HEK293 (cell line): ENCODE measurements around the gene CNTFR.

ENCODE experiments used
- CTCF ChIA-PET: fragments of 350-600 bp; formaldehyde crosslinking; extraction: SDS; loops from one replicate; lab custom pipeline; 2021; ENCODE audit warnings: antibody characterized with exemption; lab: Yijun Ruan, JAX
- POLR2A ChIA-PET: fragments of 300-600 bp; formaldehyde crosslinking; extraction: SDS; loops from one replicate; lab custom pipeline; 2020; ENCODE audit warnings: antibody characterized with exemption, inconsistent platforms; lab: Yijun Ruan, JAX
- H3K27ac ChIP-seq: fragments of 200-500 bp; sonication (Bioruptor generic); 2 replicates; pipeline ENCODE4 v1.5.1; 2014; ENCODE audit warnings: low read depth, low read length, control low read depth, inconsistent platforms; ENCODE audit errors: extremely low read depth
- H3K36me3 ChIP-seq, 2 experiments: fragments of 200-500 bp in 1 of 2; sonication (Bioruptor generic) in 1 of 2; 1 replicate in 1 of 2; 2 replicates in 1 of 2; pipeline ENCODE4 v1.5.1; 2014 to 2017; ENCODE audit warnings: inconsistent platforms in 2 of 2, low read length in 2 of 2; ENCODE audit not compliant: control insufficient read depth in 2 of 2, insufficient read depth in 1 of 2
- H3K4me1 ChIP-seq: fragments of 200-500 bp; sonication (Bioruptor generic); 2 replicates; pipeline ENCODE4 v1.5.1; 2014; ENCODE audit warnings: mild to moderate bottlenecking, low read length, inconsistent platforms; ENCODE audit not compliant: control insufficient read depth, insufficient read depth
- H3K4me3 ChIP-seq: 2 replicates; pipeline ENCODE4 v1.5.1; 2011; ENCODE audit warnings: low read depth, mild to moderate bottlenecking, control low read depth, low read length, moderate library complexity
- H3K9me3 ChIP-seq: fragments of 200-500 bp; sonication (Bioruptor generic); 2 replicates; pipeline ENCODE4 v1.5.1; 2014; ENCODE audit warnings: low read depth, low read length, inconsistent platforms; ENCODE audit not compliant: control insufficient read depth, insufficient read depth
- ELK4 ChIP-seq: IDR thresholded peaks from 2 replicates; pipeline ENCODE4 v1.6.1; 2011; ENCODE audit warnings: mild to moderate bottlenecking, low read depth, low read length, borderline replicate concordance
- KLF9 ChIP-seq: fragments of 450-650 bp; formaldehyde crosslinking; IDR thresholded peaks from 2 replicates; pipeline ENCODE4 v1.5.1; 2016; ENCODE audit warnings: missing biosample characterization, missing genetic modification characterization, low read depth
- PRDM2 ChIP-seq: fragments of 450-650 bp; formaldehyde crosslinking; IDR thresholded peaks from 2 replicates; pipeline ENCODE4 v1.5.1; 2016; ENCODE audit warnings: missing biosample characterization, missing genetic modification characterization, borderline replicate concordance
- SETDB1 ChIP-seq: IDR thresholded peaks from one replicate; pipeline ENCODE4 v1.6.1; 2017; ENCODE audit warnings: mild to moderate bottlenecking, low read length, moderate library complexity, mixed read lengths; ENCODE audit not compliant: insufficient read length
- SP7 ChIP-seq: fragments of 450-650 bp; formaldehyde crosslinking; IDR thresholded peaks from 2 replicates; pipeline ENCODE4 v1.5.1; 2016; ENCODE audit warnings: missing biosample characterization, missing genetic modification characterization
- ZNF202 ChIP-seq: fragments of 450-650 bp; formaldehyde crosslinking; IDR thresholded peaks from 2 replicates; pipeline ENCODE4 v1.5.1; 2016; ENCODE audit warnings: missing biosample characterization, missing genetic modification characterization, borderline replicate concordance
- ZNF302 ChIP-seq: fragments of 450-650 bp; formaldehyde crosslinking; IDR thresholded peaks from 2 replicates; pipeline ENCODE4 v1.5.1; 2016; ENCODE audit warnings: missing biosample characterization, missing genetic modification characterization, low read depth
- ZNF350 ChIP-seq: fragments of 450-650 bp; formaldehyde crosslinking; IDR thresholded peaks from 2 replicates; pipeline ENCODE4 v1.5.0; 2017; ENCODE audit warnings: missing biosample characterization, mild to moderate bottlenecking, missing genetic modification characterization
- ZNF416 ChIP-seq: fragments of 450-650 bp; formaldehyde crosslinking; IDR thresholded peaks from 2 replicates; pipeline ENCODE4 v1.5.1; 2016; ENCODE audit warnings: missing biosample characterization, missing genetic modification characterization
- ZNF654 ChIP-seq: fragments of 450-650 bp; formaldehyde crosslinking; IDR thresholded peaks from 2 replicates; pipeline ENCODE4 v1.5.1; 2016; ENCODE audit warnings: low read depth, missing biosample characterization, missing genetic modification characterization
- ZNF658 ChIP-seq: fragments of 450-650 bp; formaldehyde crosslinking; IDR thresholded peaks from 2 replicates; pipeline ENCODE4; 2016; ENCODE audit warnings: missing biosample characterization, missing genetic modification characterization
- ZNF660 ChIP-seq: fragments of 450-650 bp; IDR thresholded peaks from 2 replicates; pipeline ENCODE4 v1.5.1; 2018; ENCODE audit warnings: missing biosample characterization, mild to moderate bottlenecking, missing genetic modification characterization
- ZNF704 ChIP-seq: fragments of 450-650 bp; formaldehyde crosslinking; IDR thresholded peaks from 2 replicates; pipeline ENCODE4 v1.5.1; 2016; ENCODE audit warnings: missing biosample characterization, missing genetic modification characterization
- TF ChIP-seq, protein P1 (sequence below): fragments of 450-650 bp; formaldehyde crosslinking; IDR thresholded peaks from 2 replicates; pipeline ENCODE4 v1.5.1; 2016; ENCODE audit warnings: missing biosample characterization, missing genetic modification characterization
- TF ChIP-seq, protein P2 (sequence below): fragments of 450-650 bp; formaldehyde crosslinking; IDR thresholded peaks from 2 replicates; pipeline ENCODE4 v1.5.1; 2016; ENCODE audit warnings: missing biosample characterization, missing genetic modification characterization

The CNTFR gene

GRCh38 chr9:34566972-34567371 is 22.6 kb downstream of the CNTFR start (continued):
- no peak for TF ChIP-seq ELK4

GRCh38 chr9:34566322-34566721 is 23.2 kb downstream of the CNTFR start:
- H3K9me3 ChIP-seq, result no peaks in the 10 kb centered on the region
- CTCF ChIA-PET, result interaction anchor here (0.7 to 1.0 kb wide), 2 partner anchors 10 to 14 kb away, joined by 3 read pairs; no protein-coding TSS in a partner anchor
- H3K4me3 ChIP-seq, result no peak overlapping the region
- no peak overlapping the region for H3K27ac ChIP-seq
- POLR2A ChIA-PET, result no interaction called here
- TF ChIP-seq ZNF658, result no peak
- TF ChIP-seq KLF9, result 0 out of 2 replicates have a peak, but pooled peaks have one; percentile 30
- TF ChIP-seq, all 188 proteins: peak for 1
- Histone ChIP-seq H3K4me1 (no peaks in the 10 kb centered on the region), H3K36me3 (no peaks in the 10 kb centered on the region)

DNA sequence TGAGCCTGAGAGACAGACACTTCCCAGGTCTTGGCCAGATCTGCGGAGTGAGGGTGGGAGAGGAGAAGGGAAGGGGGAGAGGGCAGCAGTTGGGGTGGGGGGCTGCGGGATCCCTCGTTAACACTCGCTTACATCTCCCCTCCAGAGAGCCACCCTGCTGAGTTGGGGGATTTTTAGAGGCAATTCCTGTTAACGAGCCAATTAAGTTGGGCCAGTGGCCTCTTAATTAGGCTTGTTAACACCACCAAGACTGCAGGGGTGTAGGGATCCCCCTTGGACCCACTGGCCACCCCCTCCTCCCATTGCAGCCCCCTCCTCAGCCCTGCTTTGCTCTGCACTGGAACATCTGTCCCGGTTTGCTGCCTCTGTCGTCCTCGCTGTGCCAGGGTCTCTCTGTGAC is 23.7 kb downstream of the CNTFR start:
- TF ChIP-seq PRDM2 (tag by site-specific recombination), result no peak
- TF ChIP-seq, protein P1, sequence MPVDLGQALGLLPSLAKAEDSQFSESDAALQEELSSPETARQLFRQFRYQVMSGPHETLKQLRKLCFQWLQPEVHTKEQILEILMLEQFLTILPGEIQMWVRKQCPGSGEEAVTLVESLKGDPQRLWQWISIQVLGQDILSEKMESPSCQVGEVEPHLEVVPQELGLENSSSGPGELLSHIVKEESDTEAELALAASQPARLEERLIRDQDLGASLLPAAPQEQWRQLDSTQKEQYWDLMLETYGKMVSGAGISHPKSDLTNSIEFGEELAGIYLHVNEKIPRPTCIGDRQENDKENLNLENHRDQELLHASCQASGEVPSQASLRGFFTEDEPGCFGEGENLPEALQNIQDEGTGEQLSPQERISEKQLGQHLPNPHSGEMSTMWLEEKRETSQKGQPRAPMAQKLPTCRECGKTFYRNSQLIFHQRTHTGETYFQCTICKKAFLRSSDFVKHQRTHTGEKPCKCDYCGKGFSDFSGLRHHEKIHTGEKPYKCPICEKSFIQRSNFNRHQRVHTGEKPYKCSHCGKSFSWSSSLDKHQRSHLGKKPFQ (tag by site-specific recombination), result no peak
- no peak for TF ChIP-seq ZNF302 (tag by site-specific recombination)
- no peak for TF ChIP-seq SP7 (tag by site-specific recombination)
- no peak for TF ChIP-seq ZNF704
- TF ChIP-seq ZNF202 (tag by site-specific recombination), result no peak
- TF ChIP-seq KLF9, result no peak
- TF ChIP-seq ZNF660 (tag by site-specific recombination), result no peak
- no peak for TF ChIP-seq ZNF350
- no peak for TF ChIP-seq ZNF416 (tag by site-specific recombination)
- no peak for TF ChIP-seq ZNF654 (tag by site-specific recombination)
- TF ChIP-seq SETDB1, result no peak
- TF ChIP-seq, protein P2, sequence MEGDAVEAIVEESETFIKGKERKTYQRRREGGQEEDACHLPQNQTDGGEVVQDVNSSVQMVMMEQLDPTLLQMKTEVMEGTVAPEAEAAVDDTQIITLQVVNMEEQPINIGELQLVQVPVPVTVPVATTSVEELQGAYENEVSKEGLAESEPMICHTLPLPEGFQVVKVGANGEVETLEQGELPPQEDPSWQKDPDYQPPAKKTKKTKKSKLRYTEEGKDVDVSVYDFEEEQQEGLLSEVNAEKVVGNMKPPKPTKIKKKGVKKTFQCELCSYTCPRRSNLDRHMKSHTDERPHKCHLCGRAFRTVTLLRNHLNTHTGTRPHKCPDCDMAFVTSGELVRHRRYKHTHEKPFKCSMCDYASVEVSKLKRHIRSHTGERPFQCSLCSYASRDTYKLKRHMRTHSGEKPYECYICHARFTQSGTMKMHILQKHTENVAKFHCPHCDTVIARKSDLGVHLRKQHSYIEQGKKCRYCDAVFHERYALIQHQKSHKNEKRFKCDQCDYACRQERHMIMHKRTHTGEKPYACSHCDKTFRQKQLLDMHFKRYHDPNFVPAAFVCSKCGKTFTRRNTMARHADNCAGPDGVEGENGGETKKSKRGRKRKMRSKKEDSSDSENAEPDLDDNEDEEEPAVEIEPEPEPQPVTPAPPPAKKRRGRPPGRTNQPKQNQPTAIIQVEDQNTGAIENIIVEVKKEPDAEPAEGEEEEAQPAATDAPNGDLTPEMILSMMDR (tag by site-specific recombination), result no peak
- H3K4me3 ChIP-seq, result no peak overlapping the region
- no peak overlapping the region for H3K27ac ChIP-seq
- POLR2A ChIA-PET, result no interaction called here
- CTCF ChIA-PET, result no interaction called here
- no peaks in the 10 kb centered on the region for H3K4me1 ChIP-seq
- H3K36me3 ChIP-seq, result no peaks in the 10 kb centered on the region
- no peaks in the 10 kb centered on the region for H3K9me3 ChIP-seq
